Measurements from ENCODE around the gene PGAP2. TPM values are rescaled to one million over a fixed set of nuclear protein-coding genes. Genes with fewer than 3 reads are reported as not detected.
A peak's percentile ranks its signal among the peaks of the same experiment; 100 is the strongest.

The PGAP2 gene
- total and polyA plus RNA-seq, 2 of the 13 experiments (the other 11 are each of a cell fraction or from before 2014, with no cell fraction given): 21.5 to 47.8 TPM

DNA sequence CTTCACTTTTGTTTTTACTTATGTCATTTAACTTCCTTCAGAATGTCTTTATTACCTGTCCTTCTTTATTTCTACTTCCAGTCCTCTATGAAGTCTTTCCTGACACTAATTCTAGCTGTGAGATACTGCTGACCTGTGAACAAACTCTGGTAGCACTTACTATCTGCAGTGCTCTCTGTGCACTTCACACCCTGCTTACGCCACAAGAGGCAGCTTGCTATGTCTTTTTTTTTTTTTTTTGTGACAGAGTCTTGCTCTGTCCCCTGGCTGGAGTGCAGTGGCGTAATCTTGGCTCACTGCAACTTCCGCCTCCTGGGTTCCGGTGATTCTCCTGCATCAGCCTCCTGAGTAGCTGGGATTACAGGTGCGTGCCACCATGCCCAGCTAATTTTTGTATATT, 57.8 kb downstream of the PGAP2 start (continued):
- TF ChIP-seq GATA4 (IDR thresholded peaks at IDR 0.05; ENCODE audit: borderline replicate concordance, low read depth) (no peak), ZNF280D (CRISPR knock-in tag; IDR thresholded peaks at IDR 0.05) (peak; percentile 58; the same call in 1 of the 2 replicates), RFX1 (IDR thresholded peaks at IDR 0.05) (no peak), ZNF747 (CRISPR knock-in tag; IDR thresholded peaks at IDR 0.05; ENCODE audit: borderline replicate concordance) (no peak), NFIB (CRISPR knock-in tag; IDR thresholded peaks at IDR 0.05; ENCODE audit: borderline replicate concordance) (no peak), ZBTB34 (CRISPR knock-in tag; IDR thresholded peaks at IDR 0.05) (no peak), ZNF768 (CRISPR knock-in tag; IDR thresholded peaks at IDR 0.05) (no peak), NFE2L1 (CRISPR knock-in tag; IDR thresholded peaks at IDR 0.05; ENCODE audit: borderline replicate concordance) (no peak), ZNF850 (CRISPR knock-in tag; conservative IDR thresholded peaks at IDR 0.05) (no peak), PITX1 (CRISPR knock-in tag; IDR thresholded peaks at IDR 0.05) (no peak), KLF6 (CRISPR knock-in tag; IDR thresholded peaks at IDR 0.05) (no peak), MBNL3 (CRISPR knock-in tag; conservative IDR thresholded peaks at IDR 0.05) (no peak), ZMAT3 (CRISPR knock-in tag; conservative IDR thresholded peaks at IDR 0.05) (no peak), TMF1 (CRISPR knock-in tag; IDR thresholded peaks at IDR 0.05; ENCODE audit: low read depth) (no peak), KDM2A (CRISPR knock-in tag; IDR thresholded peaks at IDR 0.05; ENCODE audit: borderline replicate concordance, low read depth) (no peak), HMGA1 (CRISPR knock-in tag; conservative IDR thresholded peaks at IDR 0.05) (no peak), ZNF383 (CRISPR knock-in tag; IDR thresholded peaks at IDR 0.05; ENCODE audit: borderline replicate concordance) (no peak), CREM (IDR thresholded peaks at IDR 0.05) (peak; percentile 56; the same call in 1 of the 2 replicates), CREM (CRISPR knock-in tag; IDR thresholded peaks at IDR 0.05) (no peak), ZNF589 (CRISPR knock-in tag; conservative IDR thresholded peaks at IDR 0.05) (no peak), FOXP1 (IDR thresholded peaks at IDR 0.05) (no peak), FOXP1 (CRISPR knock-in tag; IDR thresholded peaks at IDR 0.05) (0 out of 2 replicates have a peak, but pooled peaks have one; percentile 22), ZBTB25 (CRISPR knock-in tag; IDR thresholded peaks at IDR 0.05) (no peak), RBM39 (IDR thresholded peaks at IDR 0.05; ENCODE audit: low read depth, low read length, poor library complexity, severe bottlenecking) (no peak), ZNF777 (CRISPR knock-in tag; IDR thresholded peaks at IDR 0.05) (no peak)
- TF ChIP-seq, protein P1, sequence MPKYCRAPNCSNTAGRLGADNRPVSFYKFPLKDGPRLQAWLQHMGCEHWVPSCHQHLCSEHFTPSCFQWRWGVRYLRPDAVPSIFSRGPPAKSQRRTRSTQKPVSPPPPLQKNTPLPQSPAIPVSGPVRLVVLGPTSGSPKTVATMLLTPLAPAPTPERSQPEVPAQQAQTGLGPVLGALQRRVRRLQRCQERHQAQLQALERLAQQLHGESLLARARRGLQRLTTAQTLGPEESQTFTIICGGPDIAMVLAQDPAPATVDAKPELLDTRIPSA (CRISPR knock-in tag; IDR thresholded peaks at IDR 0.05; ENCODE audit: borderline replicate concordance): no peak

Data from HepG2 (cell line).